Ovary (tissue), 9 donors: ENCODE results near the gene HOXD11. TPM values are rescaled to one million over a fixed set of nuclear protein-coding genes. Genes with fewer than 3 reads are reported as not detected.

Experiments
- DNase-seq, 5 donors: peaks; one replicate each; pipeline ENCODE4 v3.0.0-alpha.2; 2019 to 2020
- H3K27ac ChIP-seq, 2 donors: fragments of 200-600 bp; one replicate each; pipeline versions ENCODE4 v1.5.1 to v1.8.0; 2019 to 2022
- H3K27me3 ChIP-seq: fragments of 200-600 bp; one replicate; pipeline ENCODE4 v1.8.0; 2022
- H3K36me3 ChIP-seq: fragments of 200-600 bp; sonication (generic); one replicate; pipeline ENCODE4 v1.5.1; 2019
- H3K4me1 ChIP-seq: one replicate; pipeline ENCODE4 v1.8.1; 2013; ENCODE audit warnings: mild to moderate bottlenecking, moderate library complexity; ENCODE audit not compliant: insufficient read depth
- H3K4me3 ChIP-seq: fragments of 200-600 bp; sonication (generic); one replicate; pipeline ENCODE4 v1.5.1; 2017
- H3K9me3 ChIP-seq, 2 donors: fragments of 200-600 bp in 1 of 2; sonication (generic) in 1 of 2; one replicate each; pipeline versions ENCODE4 v1.5.1 to v1.8.1; 2013 to 2019; ENCODE audit warnings: mild to moderate bottlenecking in 1 of 2, moderate library complexity in 1 of 2
- EP300 ChIP-seq: sonication (generic); formaldehyde crosslinking; IDR thresholded peaks from one replicate; pipeline ENCODE4 v1.6.1; 2017; ENCODE audit warnings: antibody characterized with exemption
- POLR2A ChIP-seq: fragments of 450-650 bp; IDR thresholded peaks from one replicate; pipeline ENCODE4 v1.6.1; 2017; ENCODE audit warnings: antibody characterized with exemption, mild to moderate bottlenecking, moderate library complexity
- WGBS, 3 donors: extraction: QIAGEN DNeasy Blood & Tissue Kit in 1 of 3; methylation state at CpG; one replicate each; pipeline versions ENCODE4 v1.1.5 to v1.1.7; 2013 to 2017; 5-methylcytosine and 5-hydroxymethylcytosine counted together
- intact Hi-C, 4 donors: fragments of 100-400 bp; cut with DNase I; formaldehyde crosslinking; loops; one replicate each; pipeline versions ENCODE4 v1.11.0 to v1.15.1; 2022 to 2023
- polyA plus RNA-seq, 2 donors: library from polyadenylated mRNA; stranded (reverse); fragments of 200-250 nt in 1 of 2; fragments of 350-450 nt in 1 of 2; fragmentation: Illumina TruSeq in 1 of 2; extraction: RNeasy Lipid Tissue Mini Kit (QIAGEN cat#74804) in 1 of 2; gene quantifications; one replicate each; pipeline ENCODE4 v1.2.3, GENCODE V29; 2013 to 2014
- total RNA-seq, 7 donors: library from RNA; depleted of rRNA in 2 of 7; stranded (reverse); fragments of >200 nt in 2 of 7; fragmentation: NEBNext Ultra II Directional in 3 of 7; extraction: Animal tissue kit (Norgen Biotek cat#: 25700) in 3 of 7; gene quantifications; one replicate each; pipeline versions ENCODE4 v1.1.0 to v1.2.4, GENCODE V29; 2016 to 2023
- TF ChIP-seq, protein P1 (sequence below), 3 donors: fragments of 450-650 bp in 2 of 3; fragments of 200-600 bp in 1 of 3; IDR thresholded peaks; one replicate each; pipeline versions ENCODE4 v1.5.1 to v1.8.0; 2016 to 2022; ENCODE audit warnings: antibody characterized with exemption in 3 of 3, mild to moderate bottlenecking in 1 of 3
- donor health status: DM: no; HTN: no; CAD: no; lungs with moderate emphysema.
- donor health status: DM: no; HTN: no; CAD: no.
- donor health status: Bipolar disorder and iron deficiency.
- donor health status: DM: yes; HTN: yes; CAD: no.
- donor health status: DM: no; HTN: no; CAD: no.
- donor health status: DM: yes; HTN: yes; CAD: no.

HOXD11 gene
- total and polyA plus RNA-seq, 9 donors: 0.07 to 1.3 (median 0.61) TPM; not detected in 4

DNA sequence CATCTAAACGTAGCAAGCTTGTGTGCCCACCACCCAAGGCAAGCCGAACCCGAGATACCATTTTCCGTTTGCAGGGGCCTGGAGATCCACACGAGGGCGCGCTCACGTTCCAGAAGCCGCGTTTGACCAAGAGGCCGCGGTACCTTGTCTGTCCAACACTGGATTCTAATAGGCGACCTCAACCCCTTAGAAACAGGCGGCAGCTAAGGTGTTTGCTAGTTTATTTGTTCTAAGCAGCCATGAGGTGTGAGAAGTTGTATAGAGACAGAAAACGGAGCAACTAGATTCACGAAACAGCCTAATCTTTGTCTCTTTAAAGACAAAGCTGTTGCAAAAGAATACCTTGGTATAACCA is 4.2 kb downstream of the HOXD11 start:
- H3K4me1 ChIP-seq: peaks cover 5% of the 10 kb centered on the region
- WGBS, 3 donors: 3 to 16% (median 9%) methylated on average over 16 of the region's 16 CpGs
- peaks cover 6% of the 10 kb centered on the region for H3K27me3 ChIP-seq
- TF ChIP-seq POLR2A: no peak
- TF ChIP-seq EP300: no peak
- TF ChIP-seq, protein P1, sequence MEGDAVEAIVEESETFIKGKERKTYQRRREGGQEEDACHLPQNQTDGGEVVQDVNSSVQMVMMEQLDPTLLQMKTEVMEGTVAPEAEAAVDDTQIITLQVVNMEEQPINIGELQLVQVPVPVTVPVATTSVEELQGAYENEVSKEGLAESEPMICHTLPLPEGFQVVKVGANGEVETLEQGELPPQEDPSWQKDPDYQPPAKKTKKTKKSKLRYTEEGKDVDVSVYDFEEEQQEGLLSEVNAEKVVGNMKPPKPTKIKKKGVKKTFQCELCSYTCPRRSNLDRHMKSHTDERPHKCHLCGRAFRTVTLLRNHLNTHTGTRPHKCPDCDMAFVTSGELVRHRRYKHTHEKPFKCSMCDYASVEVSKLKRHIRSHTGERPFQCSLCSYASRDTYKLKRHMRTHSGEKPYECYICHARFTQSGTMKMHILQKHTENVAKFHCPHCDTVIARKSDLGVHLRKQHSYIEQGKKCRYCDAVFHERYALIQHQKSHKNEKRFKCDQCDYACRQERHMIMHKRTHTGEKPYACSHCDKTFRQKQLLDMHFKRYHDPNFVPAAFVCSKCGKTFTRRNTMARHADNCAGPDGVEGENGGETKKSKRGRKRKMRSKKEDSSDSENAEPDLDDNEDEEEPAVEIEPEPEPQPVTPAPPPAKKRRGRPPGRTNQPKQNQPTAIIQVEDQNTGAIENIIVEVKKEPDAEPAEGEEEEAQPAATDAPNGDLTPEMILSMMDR (IDR thresholded peaks at IDR 0.05): no peak
- no peak overlapping the region for H3K27ac ChIP-seq
- peak overlapping the region; percentile 29 for H3K4me3 ChIP-seq
- intact Hi-C loops: no loop called here
- H3K9me3 ChIP-seq: no peaks in the 10 kb centered on the region
- no peaks in the 10 kb centered on the region for H3K36me3 ChIP-seq
- peak in 3 of 5 donors; percentile 39 to 69 (median 51) for DNase-seq

DNA sequence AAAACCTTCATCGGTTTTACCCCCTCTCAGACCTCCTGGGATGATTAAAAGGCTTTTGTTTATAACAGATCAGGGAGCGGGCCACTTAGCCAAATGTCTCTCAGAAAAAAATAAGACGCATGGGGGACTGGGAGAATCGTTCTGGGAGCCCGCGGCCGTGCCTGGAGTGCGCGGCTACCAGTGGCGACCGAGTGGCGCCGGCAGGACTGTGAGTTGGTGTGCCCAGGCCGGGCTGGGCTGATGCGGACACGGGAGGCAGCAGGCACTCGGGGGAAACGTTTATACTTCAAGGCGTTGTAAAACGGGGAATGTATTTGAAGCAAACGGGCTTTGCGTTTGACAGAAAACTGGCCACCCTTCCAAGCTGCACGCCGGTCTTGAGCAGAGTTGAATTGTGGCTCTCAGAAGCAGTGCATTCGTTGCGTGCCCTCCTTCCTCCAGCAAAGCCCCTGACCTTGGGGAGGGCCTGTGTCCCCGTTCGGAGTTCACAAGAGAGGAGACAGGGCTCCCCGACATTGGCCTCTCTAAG is 4.8 kb downstream of the HOXD11 start:
- TF ChIP-seq POLR2A (no peak), EP300 (no peak)
- TF ChIP-seq, protein P1 (IDR thresholded peaks at IDR 0.05): no peak
- peaks cover 6% of the 10 kb centered on the region for H3K27me3 ChIP-seq
- intact Hi-C loops: no loop called here
- WGBS, 3 donors: 28 to 49% (median 31%) methylated on average over 29 of the region's 29 CpGs
- peak in 1 of 5 donors; percentile 10 for DNase-seq
- peaks cover 5% of the 10 kb centered on the region for H3K4me1 ChIP-seq
- peak overlapping the region; percentile 29 for H3K4me3 ChIP-seq
- H3K27ac ChIP-seq: no peak overlapping the region
- H3K9me3 ChIP-seq: no peaks in the 10 kb centered on the region
- no peaks in the 10 kb centered on the region for H3K36me3 ChIP-seq

DNA sequence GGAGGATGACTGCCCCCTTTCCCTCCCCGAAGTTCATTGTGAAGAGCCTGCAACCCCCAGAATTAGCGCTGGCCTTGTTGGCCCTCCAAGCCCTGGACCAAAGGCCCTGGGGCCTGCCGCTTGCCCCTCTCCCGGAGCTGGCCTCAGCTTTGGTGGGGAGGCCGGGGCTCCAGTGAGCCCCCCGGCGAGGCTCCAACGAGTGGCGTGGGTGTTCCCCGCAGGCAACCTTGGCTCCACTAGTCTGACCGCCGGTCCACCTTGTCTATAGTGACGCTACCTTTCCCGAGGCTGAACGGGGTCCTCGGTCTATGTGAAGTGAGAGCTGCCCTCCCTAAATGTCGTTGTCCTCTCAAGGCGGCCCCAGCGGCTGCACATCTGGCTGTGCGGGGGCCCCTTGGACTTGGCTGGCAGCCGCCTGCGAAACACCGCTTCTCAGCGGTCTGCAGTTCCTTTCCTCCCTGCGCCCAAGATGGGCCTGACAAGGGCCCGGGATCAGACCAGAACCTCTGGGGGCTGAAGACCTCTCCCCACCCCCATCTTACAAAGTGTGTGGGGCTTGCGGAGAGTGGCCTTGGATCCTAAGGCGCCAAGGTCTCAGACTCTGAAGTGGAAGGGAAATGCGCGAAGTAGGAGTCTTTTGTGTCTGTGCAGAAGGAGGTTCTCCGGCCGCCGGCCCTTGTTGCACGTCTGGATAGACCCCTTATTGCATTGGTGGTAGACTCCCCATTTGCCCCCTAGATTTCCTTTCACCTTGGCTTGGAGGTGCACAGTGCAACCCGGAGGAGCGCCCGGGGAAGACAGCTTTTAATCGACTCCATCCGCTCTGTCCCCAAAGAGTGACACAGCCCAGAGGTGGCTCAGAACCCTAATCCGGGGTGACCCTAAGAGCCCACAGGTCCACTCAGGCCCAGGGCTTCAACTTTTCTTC is 5.6 kb downstream of the HOXD11 start:
- H3K4me1 ChIP-seq: peaks cover 3% of the 10 kb centered on the region
- no peaks in the 10 kb centered on the region for H3K9me3 ChIP-seq
- DNase-seq: peak in 1 of 5 donors; percentile 14
- H3K27ac ChIP-seq: no peak overlapping the region
- peaks cover 6% of the 10 kb centered on the region for H3K27me3 ChIP-seq
- intact Hi-C loops: no loop called here
- TF ChIP-seq, protein P1 (IDR thresholded peaks at IDR 0.05): no peak
- TF ChIP-seq POLR2A: no peak
- no peak for TF ChIP-seq EP300
- H3K36me3 ChIP-seq: no peaks in the 10 kb centered on the region
- WGBS, 3 donors: 49 to 53% (median 51%) methylated on average over 38 to 40 of the region's 40 CpGs
- H3K4me3 ChIP-seq: peak overlapping the region; percentile 29

DNA sequence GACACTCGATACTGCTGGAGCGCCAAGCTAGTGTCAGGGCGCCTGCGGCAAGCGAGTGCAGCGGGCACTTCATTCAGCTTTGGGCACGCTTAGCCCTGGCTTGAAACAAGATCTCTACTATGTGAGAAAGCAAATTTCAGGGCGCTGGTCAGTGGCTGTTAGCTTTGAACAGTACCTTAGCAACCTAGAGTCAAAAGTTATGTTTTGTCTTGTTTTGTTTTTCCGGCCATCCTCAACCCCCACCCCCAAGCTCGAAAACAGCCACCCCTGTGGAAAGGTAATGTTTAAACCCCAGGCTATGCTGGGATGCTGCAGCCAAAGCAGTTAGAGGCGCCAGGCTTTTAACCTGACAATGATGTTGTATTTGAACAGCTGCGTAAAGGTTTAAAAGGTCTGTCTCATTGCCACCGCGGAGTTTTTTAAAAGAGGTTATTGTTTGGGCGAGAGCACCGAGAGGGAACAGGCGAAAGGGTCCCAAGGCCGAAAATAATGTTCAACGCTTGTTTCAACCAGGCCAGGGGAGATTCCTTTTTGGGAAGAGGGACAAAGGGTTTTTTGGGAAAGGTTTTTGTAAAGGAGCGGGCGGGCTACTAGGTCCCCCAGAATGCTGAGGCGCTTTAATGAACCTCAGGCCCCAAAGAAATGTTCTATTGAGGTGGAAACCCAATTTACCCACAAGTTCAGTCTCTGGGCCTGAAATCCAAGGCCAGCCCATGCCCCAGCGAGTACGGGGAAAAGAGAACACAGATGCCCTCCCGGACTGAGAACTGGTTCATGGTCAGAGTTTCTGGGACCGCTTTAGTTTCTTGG is 7.2 kb downstream of the HOXD11 start:
- WGBS, 3 donors: 57 to 86% (median 83%) methylated on average over 26 of the region's 26 CpGs
- no peak overlapping the region for H3K27ac ChIP-seq
- no peaks in the 10 kb centered on the region for H3K4me1 ChIP-seq
- H3K36me3 ChIP-seq: no peaks in the 10 kb centered on the region
- intact Hi-C loops: no loop called here
- TF ChIP-seq, protein P1 (IDR thresholded peaks at IDR 0.05): no peak
- TF ChIP-seq POLR2A (no peak), EP300 (no peak)
- H3K9me3 ChIP-seq: no peaks in the 10 kb centered on the region
- H3K4me3 ChIP-seq: peak overlapping the region; percentile 33
- DNase-seq: no peak
- peaks cover 6% of the 10 kb centered on the region for H3K27me3 ChIP-seq
